Activated B cell treated with CpG ODN at 0.5 μM for 24 hours (primary cell): Measurements from ENCODE around the gene STK10. TPM values are rescaled to one million over a fixed set of nuclear protein-coding genes. Genes with fewer than 3 reads are reported as not detected.

Source experiments
- ATAC-seq: fragments of 200-7000 bp; cut with Tn5 transposase; one replicate; pipeline ENCODE4 v1.10.0; 2021; ENCODE audit warnings: low read depth, mild to moderate bottlenecking, moderate library complexity
- CTCF ChIA-PET: fragments of 350-600 bp; sonication (Branson Sonifier 250); formaldehyde crosslinking; loops from one replicate; lab custom pipeline; 2021; ENCODE audit warnings: antibody characterized with exemption; lab: Charles Lee
- POLR2A ChIA-PET: fragments of 350-600 bp; sonication (Branson Sonifier 250); formaldehyde crosslinking; loops from one replicate; lab custom pipeline; 2021; ENCODE audit warnings: antibody characterized with exemption; lab: Charles Lee
- DNase-seq: peaks from one replicate; pipeline ENCODE4 v3.0.0; 2022
- H3K27ac Mint-ChIP-seq: one replicate; pipeline ENCODE4 v1.8.0; 2020; ENCODE audit warnings: mixed read lengths
- H3K27me3 Mint-ChIP-seq: one replicate; pipeline ENCODE4 v1.8.0; 2021; ENCODE audit warnings: mixed read lengths
- H3K36me3 Mint-ChIP-seq: one replicate; pipeline ENCODE4 v1.8.0; 2021; ENCODE audit warnings: low read depth, mixed read lengths
- H3K4me1 Mint-ChIP-seq: one replicate; pipeline ENCODE4 v1.8.0; 2021; ENCODE audit warnings: mixed read lengths
- H3K4me3 Mint-ChIP-seq: one replicate; pipeline ENCODE4 v1.8.0; 2020; ENCODE audit warnings: mild to moderate bottlenecking, mixed read lengths
- H3K9me3 Mint-ChIP-seq: one replicate; pipeline ENCODE4 v1.8.0; 2020; ENCODE audit warnings: mixed read lengths
- intact Hi-C: fragments of 100-400 bp; cut with micrococcal nuclease; formaldehyde crosslinking; loops from one replicate; pipeline ENCODE4 v1.15.1; 2024
- total RNA-seq: library from RNA; stranded (reverse); gene quantifications from 2 replicates; pipeline ENCODE4 v1.2.3, GENCODE V29; 2022
- TF ChIP-seq, protein P1 (sequence below): fragments of 200-600 bp; IDR thresholded peaks from one replicate; pipeline ENCODE4 v1.8.0; 2022; ENCODE audit warnings: antibody characterized with exemption, mild to moderate bottlenecking

STK10 gene
- total RNA-seq, 1 donor from 2014 or later = 276 TPM

DNA sequence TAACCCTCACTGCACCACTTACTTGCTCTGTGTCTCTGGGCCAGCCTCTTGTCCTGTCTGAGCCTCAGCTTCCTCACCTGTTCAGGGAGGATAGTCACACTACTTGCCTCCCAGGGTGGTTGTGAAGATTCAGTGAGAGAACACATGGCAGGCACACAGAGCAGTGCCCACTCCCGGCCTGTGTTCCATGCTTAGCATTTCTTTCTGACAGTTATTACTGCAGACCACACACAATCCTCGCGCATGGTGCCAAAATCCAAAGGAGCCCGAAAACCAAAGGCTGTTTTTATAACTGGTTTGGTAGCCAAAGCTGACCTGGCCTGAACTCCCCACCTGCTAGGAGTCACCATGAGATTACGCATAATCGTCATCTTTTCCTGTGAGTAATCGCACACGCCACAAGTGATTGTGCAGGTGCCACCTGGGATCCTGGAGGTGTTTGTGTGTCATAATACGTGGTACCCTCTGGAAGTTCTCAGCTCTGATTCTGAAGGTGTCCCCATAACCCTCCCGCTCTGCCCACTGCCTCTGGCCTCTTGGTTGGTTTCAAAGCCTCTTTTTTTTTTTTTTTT lies 97.0 kb downstream of the STK10 start:
- TF ChIP-seq, protein P1, sequence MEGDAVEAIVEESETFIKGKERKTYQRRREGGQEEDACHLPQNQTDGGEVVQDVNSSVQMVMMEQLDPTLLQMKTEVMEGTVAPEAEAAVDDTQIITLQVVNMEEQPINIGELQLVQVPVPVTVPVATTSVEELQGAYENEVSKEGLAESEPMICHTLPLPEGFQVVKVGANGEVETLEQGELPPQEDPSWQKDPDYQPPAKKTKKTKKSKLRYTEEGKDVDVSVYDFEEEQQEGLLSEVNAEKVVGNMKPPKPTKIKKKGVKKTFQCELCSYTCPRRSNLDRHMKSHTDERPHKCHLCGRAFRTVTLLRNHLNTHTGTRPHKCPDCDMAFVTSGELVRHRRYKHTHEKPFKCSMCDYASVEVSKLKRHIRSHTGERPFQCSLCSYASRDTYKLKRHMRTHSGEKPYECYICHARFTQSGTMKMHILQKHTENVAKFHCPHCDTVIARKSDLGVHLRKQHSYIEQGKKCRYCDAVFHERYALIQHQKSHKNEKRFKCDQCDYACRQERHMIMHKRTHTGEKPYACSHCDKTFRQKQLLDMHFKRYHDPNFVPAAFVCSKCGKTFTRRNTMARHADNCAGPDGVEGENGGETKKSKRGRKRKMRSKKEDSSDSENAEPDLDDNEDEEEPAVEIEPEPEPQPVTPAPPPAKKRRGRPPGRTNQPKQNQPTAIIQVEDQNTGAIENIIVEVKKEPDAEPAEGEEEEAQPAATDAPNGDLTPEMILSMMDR = no peak
- DNase-seq (no peak), ATAC-seq (no peak)
- ChIA-PET CTCF (interaction anchor here (1.5 kb wide), 1 partner anchor 97 kb away, joined by 6 read pairs; the partner anchor contains the start of gene STK10), POLR2A (interaction anchor here (0.5 kb wide), 1 partner anchor 20 kb away, joined by 3 read pairs; no protein-coding TSS in a partner anchor)
- H3K4me1 Mint-ChIP-seq = no peaks in the 10 kb centered on the region
- H3K27me3 Mint-ChIP-seq = no peaks in the 10 kb centered on the region
- intact Hi-C loops = no loop called here
- H3K27ac Mint-ChIP-seq = no peak overlapping the region
- peaks cover 62% of the 10 kb centered on the region for H3K36me3 Mint-ChIP-seq
- no peaks in the 10 kb centered on the region for H3K9me3 Mint-ChIP-seq
- no peak overlapping the region for H3K4me3 Mint-ChIP-seq

DNA sequence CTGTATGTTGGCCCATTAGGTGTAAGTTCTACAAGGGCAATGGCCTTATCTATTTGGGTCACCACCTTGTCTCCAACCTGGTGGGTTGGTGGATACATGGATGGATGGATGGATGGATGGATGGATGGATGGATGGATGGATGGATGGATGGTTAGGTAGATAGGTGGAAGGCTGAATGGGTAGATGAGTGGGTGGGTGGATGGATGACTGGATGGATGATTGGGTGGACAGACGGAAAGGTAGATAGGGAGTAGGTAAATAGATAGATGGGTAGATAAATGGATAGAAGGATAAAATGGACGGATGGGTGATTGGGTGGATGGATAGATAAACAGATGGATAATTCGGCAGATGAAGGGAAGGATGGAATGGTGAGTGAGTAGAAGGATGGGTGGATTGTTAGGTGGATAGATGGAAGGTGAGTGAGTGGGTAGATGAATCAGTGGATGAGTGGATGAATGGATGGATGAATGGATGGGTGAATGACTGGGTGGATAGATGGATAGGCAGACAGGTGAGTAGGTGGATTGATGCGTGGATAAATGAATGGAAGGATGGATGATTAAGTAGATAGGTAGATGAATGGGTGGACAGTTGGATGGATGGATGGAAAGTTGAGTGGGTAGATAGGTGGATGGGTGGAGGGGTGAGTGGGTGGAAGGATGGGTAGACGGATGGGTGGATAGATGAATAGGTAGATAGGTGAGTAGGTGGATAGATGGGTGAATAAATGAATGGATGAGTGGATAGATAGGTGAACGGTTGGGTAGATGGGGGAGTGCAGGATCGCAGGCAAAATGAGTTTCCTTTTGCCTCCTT lies 98.5 kb downstream of the STK10 start:
- Mint-ChIP-seq H3K27ac (no peak overlapping the region), H3K27me3 (no peaks in the 10 kb centered on the region), H3K9me3 (no peaks in the 10 kb centered on the region), H3K4me3 (no peak overlapping the region), H3K4me1 (no peaks in the 10 kb centered on the region), H3K36me3 (peaks cover 55% of the 10 kb centered on the region)
- POLR2A ChIA-PET = interaction anchor here (0.6 kb wide), 1 partner anchor 13 kb away, joined by 4 read pairs; no protein-coding TSS in a partner anchor
- ATAC-seq = no peak
- intact Hi-C loops = no loop called here
- CTCF ChIA-PET = interaction anchor here (1.0 to 1.5 kb wide), 2 partner anchors 99 to 100 kb away, joined by 3 to 6 read pairs; partner anchors contain the start of gene STK10
- DNase-seq = no peak
- TF ChIP-seq, protein P1 = no peak

DNA sequence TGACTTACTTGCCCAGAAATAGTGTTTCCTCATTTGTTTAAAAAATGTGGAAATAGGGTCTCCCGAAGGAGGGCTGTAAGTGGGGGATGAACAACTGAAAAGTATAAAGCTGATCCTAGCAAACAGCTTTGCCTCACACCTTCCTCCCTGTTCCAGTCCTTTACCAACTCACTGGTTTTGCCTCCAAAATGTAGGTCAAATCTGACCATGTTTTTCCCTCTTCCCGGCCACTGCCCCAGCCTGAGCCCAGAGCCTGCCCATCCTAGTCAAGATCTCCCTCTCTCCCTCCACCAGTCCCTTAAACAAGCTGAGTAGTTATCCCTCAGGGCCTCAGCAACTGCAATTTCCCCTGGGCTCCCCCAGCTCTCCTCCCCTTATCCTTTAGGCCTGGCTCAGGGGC lies 99.2 kb downstream of the STK10 start:
- CTCF ChIA-PET = interaction anchor here (1.0 kb wide), 1 partner anchor 100 kb away, joined by 3 read pairs; no protein-coding TSS in a partner anchor
- no peak overlapping the region for H3K4me3 Mint-ChIP-seq
- no peak for ATAC-seq
- H3K27me3 Mint-ChIP-seq = no peaks in the 10 kb centered on the region
- TF ChIP-seq, protein P1 = no peak
- peaks cover 56% of the 10 kb centered on the region for H3K36me3 Mint-ChIP-seq
- H3K27ac Mint-ChIP-seq = no peak overlapping the region
- no peak for DNase-seq
- intact Hi-C loops = no loop called here
- no peaks in the 10 kb centered on the region for H3K9me3 Mint-ChIP-seq
- no peaks in the 10 kb centered on the region for H3K4me1 Mint-ChIP-seq
- POLR2A ChIA-PET = interaction anchor here (0.6 kb wide), 1 partner anchor 14 kb away, joined by 4 read pairs; no protein-coding TSS in a partner anchor

DNA sequence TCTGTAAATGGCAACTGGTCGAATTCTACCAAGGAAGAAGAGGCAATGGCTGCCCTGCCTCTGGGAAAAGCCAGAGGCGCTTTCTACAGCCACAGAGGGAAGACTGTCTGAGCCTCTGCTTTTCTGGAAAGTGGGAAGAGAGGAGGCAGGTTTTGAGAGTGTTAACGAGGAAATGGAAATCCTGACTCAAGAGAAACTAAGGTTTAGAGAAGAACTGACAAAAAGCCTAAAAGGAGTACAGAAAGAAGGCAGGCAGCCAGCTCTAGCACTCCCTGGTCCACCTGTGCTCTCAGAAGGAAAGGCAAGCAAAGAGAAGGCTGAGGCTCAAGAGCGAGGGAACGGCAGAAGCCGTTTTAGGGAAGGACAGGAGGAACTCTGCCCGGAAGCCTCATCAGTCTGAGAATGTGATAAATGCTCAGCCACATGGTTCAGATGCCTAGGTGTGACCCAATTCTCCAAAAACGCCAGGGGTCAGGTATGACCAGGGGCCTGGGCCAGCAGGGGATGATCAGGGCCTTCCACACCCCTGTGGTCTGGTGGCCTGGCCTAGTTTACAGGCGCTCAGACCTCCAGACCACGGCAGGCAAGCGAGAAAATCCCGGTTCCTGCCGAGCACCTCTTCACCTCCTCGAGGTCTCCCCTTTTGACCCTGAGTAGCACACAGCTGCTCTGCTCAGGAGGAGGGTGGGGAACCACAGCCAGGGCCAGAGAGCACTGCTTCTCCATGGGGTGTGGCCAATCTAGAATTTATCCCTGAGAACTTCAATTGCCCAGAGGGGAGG lies 101.6 kb downstream of the STK10 start:
- CTCF ChIA-PET = no interaction called here

More for the DNA sequence above, 101.6 kb downstream of the STK10 start:
- Mint-ChIP-seq H3K27me3 (no peaks in the 10 kb centered on the region), H3K36me3 (peaks cover 55% of the 10 kb centered on the region), H3K9me3 (no peaks in the 10 kb centered on the region), H3K27ac (peak overlapping the region; percentile 31), H3K4me1 (no peaks in the 10 kb centered on the region), H3K4me3 (no peak overlapping the region)
- no peak for ATAC-seq
- POLR2A ChIA-PET = interaction anchor here (0.7 kb wide), 1 partner anchor 94 kb away, joined by 3 read pairs; no protein-coding TSS in a partner anchor
- TF ChIP-seq, protein P1 = no peak
- intact Hi-C loops = no loop called here
- no peak for DNase-seq
